Measurements from ENCODE around the gene PLCB3. TPM values are rescaled to one million over a fixed set of nuclear protein-coding genes. Genes with fewer than 3 reads are reported as not detected.

The PLCB3 gene
- total RNA-seq, 6 donors from 2014 or later, result 19.5 to 55.5 (median 30.3) TPM

GRCh38 chr11:64298966-64299846 lies 47.9 kb downstream of the PLCB3 start:
- Histone ChIP-seq H3K4me1 (peaks cover 27 to 39% (median 32%) of the 10 kb centered on the region in 4 donors), H3K4me3 (peak overlapping the region; percentile 15 to 53 (median 44)), H3K36me3 (no peaks in the 10 kb centered on the region), H3K9me3 (no peaks in the 10 kb centered on the region), H3K27ac (peak overlapping the region in 2 of 4 donors; percentile 14 to 45), H3K27me3 (peaks cover 0 to 42% (median 28%) of the 10 kb centered on the region in 4 donors)
- DNase-seq, result peak; percentile 58 to 94
- WGBS, 2 donors, result 6 to 11% methylated on average over 17 to 43 of the region's 60 CpGs
- peak in 1 of 2 donors; percentile 55 for ATAC-seq (ENCODE audit: low FRiP score in 2 of 2)
- TF ChIP-seq POLR2AphosphoS5 (IDR thresholded peaks at IDR 0.05) (peak in 1 of 2 donors; percentile 18), POLR2A (IDR thresholded peaks at IDR 0.05) (peak in 1 of 4 donors; percentile 30)
- TF ChIP-seq, protein P1, sequence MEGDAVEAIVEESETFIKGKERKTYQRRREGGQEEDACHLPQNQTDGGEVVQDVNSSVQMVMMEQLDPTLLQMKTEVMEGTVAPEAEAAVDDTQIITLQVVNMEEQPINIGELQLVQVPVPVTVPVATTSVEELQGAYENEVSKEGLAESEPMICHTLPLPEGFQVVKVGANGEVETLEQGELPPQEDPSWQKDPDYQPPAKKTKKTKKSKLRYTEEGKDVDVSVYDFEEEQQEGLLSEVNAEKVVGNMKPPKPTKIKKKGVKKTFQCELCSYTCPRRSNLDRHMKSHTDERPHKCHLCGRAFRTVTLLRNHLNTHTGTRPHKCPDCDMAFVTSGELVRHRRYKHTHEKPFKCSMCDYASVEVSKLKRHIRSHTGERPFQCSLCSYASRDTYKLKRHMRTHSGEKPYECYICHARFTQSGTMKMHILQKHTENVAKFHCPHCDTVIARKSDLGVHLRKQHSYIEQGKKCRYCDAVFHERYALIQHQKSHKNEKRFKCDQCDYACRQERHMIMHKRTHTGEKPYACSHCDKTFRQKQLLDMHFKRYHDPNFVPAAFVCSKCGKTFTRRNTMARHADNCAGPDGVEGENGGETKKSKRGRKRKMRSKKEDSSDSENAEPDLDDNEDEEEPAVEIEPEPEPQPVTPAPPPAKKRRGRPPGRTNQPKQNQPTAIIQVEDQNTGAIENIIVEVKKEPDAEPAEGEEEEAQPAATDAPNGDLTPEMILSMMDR (IDR thresholded peaks at IDR 0.05), result no peak

DNA sequence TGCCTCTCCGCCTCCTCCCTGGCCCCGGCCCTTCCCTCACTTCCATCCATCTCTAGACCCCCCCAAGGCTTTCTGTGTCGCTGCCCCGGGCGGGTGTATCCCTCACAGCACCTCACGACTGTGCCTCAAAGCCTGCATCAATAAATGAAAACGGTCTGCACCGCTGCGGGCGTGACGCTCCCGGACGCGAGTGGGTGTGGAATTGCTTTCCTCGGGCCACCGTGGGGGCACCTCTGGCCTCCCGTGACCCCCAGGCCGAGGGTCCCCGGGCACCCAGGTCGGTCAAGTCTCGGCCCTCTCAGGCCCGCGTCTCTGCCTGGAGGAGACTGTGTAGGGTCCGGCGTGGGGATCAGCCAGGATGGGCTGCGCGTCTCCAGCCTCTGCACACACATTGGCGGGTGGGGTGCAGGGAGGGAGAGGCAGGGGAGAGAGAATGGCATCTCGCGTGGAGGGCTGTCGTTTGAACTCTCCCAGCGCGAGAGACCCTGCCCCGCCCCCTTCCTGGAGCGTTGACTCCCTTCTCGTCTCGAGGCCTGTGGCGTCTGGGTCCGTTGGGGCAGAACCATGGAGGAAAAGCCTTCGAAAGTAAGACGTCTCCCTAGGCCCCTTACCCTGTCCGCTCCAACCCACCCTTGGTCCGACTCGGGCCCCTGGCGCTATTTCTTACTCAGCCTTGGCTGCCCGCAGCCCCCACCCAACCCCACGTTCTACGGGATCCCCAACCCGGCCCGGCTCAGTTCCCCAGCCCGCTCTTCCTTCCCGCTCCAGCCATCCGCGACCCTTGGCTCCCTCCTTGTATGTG lies 48.7 kb downstream of the PLCB3 start, which contains the start of gene CATSPERZ:
Gene CATSPERZ (plus strand): TSS at position 512 of the 802 bp plus-strand sequence. CDS start 53 bp downstream, at position 565.
- Histone ChIP-seq H3K27me3 (peaks cover 0 to 42% (median 27%) of the 10 kb centered on the region in 4 donors), H3K27ac (peak within 1 kb of the TSS in 2 of 4 donors; percentile 14 to 45), H3K4me1 (peaks cover 30 to 39% (median 35%) of the 10 kb centered on the region in 4 donors), H3K36me3 (no peaks in the 10 kb centered on the region), H3K9me3 (no peaks in the 10 kb centered on the region), H3K4me3 (peak within 1 kb of the TSS; percentile 15 to 53 (median 44))
- TF ChIP-seq, protein P1 (IDR thresholded peaks at IDR 0.05), result no peak
- no peak for TF ChIP-seq EP300 (IDR thresholded peaks at IDR 0.05)
- TF ChIP-seq POLR2A (IDR thresholded peaks at IDR 0.05), result no peak
- no peak for TF ChIP-seq POLR2AphosphoS5 (IDR thresholded peaks at IDR 0.05)
- DNase-seq, result no peak
- ATAC-seq (ENCODE audit: low FRiP score in 2 of 2), result peak in 1 of 2 donors; percentile 1
- WGBS, 2 donors, result 0 to 6% methylated on average over 20 to 41 of the region's 54 CpGs

- peak overlapping the region in 2 of 4 donors; percentile 91 to 97 for H3K27ac ChIP-seq
- 77 to 83% methylated on average over 9 to 13 of the region's 13 CpGs for WGBS, 2 donors
- no peak overlapping the region for H3K4me3 ChIP-seq
- no peaks in the 10 kb centered on the region for H3K9me3 ChIP-seq
- DNase-seq (no peak), ATAC-seq (ENCODE audit: low FRiP score in 2 of 2) (no peak)
- peaks cover 37 to 53% (median 49%) of the 10 kb centered on the region in 4 donors for H3K4me1 ChIP-seq
- H3K36me3 ChIP-seq, result peaks cover 0 to 9% (median 0%) of the 10 kb centered on the region in 4 donors
- no peak for TF ChIP-seq EP300 (IDR thresholded peaks at IDR 0.05)
- TF ChIP-seq, protein P1 (IDR thresholded peaks at IDR 0.05), result no peak
- TF ChIP-seq POLR2A (IDR thresholded peaks at IDR 0.05), result no peak
- no peak for TF ChIP-seq POLR2AphosphoS5 (IDR thresholded peaks at IDR 0.05)
- peaks cover 0 to 21% (median 12%) of the 10 kb centered on the region in 4 donors for H3K27me3 ChIP-seq
Measured at GRCh38 chr11:64303109-64304031, 52.0 kb downstream of the PLCB3 start.

DNA sequence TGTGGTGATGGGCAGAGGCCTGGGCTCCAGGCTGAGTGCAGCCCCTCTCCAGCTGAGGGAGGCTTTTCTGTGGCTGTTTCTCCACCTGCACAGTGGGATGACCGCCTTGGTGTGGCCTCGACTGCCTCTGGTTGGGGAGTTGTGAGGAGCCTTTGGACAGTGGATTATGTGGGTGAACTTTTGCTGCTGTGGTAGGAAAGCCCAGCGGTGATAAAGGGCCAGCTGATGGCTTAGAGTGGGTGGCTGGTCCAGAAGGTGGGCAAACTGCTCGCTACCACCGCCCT lies 52.6 kb downstream of the PLCB3 start:
- H3K4me1 ChIP-seq, result peaks cover 36 to 53% (median 48%) of the 10 kb centered on the region in 4 donors
- no peak for DNase-seq
- WGBS, 2 donors, result 54 to 57% methylated on average over 5 of the region's 5 CpGs
- peak overlapping the region in 3 of 4 donors; percentile 84 to 96 (median 90) for H3K4me3 ChIP-seq
- no peaks in the 10 kb centered on the region for H3K9me3 ChIP-seq
- H3K27ac ChIP-seq, result peak overlapping the region; percentile 91 to 97 (median 94)
- H3K27me3 ChIP-seq, result peaks cover 0 to 19% (median 11%) of the 10 kb centered on the region in 4 donors
- H3K36me3 ChIP-seq, result peaks cover 0 to 9% (median 0%) of the 10 kb centered on the region in 4 donors
- no peak for ATAC-seq (ENCODE audit: low FRiP score in 2 of 2)
- TF ChIP-seq EP300 (IDR thresholded peaks at IDR 0.05), result no peak
- no peak for TF ChIP-seq POLR2A (IDR thresholded peaks at IDR 0.05)
- no peak for TF ChIP-seq POLR2AphosphoS5 (IDR thresholded peaks at IDR 0.05)
- TF ChIP-seq, protein P1 (IDR thresholded peaks at IDR 0.05), result no peak

All from upper lobe of left lung (tissue), 6 donors.